ENCODE results near the gene GRB14. TPM values are rescaled to one million over a fixed set of nuclear protein-coding genes. Genes with fewer than 3 reads are reported as not detected.

The GRB14 gene
- 3.4 and 4.5 TPM in 2 replicates for total RNA-seq (ENCODE audit: low replicate concordance)

DNA sequence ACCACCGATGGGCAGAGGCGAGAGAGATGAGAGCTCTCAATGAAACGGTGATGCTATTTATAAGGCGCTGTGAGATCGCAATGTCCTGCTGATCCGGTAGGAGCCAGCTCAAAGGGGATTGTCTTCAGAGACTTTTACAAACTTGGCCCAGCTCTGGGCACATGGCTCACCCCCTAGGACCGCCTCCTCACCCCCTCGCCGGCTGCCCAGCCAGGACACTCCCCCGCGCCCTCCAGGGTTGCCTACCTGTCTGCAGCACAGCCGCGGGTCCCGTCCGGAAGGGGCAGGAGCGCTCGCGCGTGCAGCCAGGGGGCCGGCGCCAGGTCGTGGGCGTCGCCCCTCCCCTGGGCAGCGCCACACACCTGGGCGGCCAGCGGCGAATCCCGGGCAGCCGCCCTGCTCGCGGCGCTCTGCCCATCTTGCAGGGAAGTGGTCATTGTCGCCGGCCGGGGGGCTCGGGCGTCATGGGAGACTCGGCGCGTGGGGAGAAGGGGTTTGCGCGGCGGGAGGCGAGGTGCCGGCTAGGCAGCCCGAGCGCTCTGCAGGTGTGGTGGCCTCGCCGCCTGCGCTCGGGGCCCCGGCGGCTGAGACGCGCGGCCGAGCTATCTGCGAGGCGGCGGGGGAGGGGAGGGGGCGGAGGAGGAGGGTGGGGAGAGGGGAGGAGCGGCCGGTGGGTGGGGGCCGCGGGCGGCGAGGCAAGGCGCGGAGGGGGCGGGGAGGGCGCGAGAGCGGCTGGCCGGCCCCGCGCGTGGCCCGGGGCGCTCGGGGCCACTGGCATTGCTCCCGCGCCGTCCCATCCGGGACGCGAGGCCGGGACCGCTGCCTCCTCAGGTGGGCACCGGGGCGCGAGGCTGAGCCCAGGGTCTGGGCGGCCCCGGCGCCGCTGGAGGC, at the start of gene GRB14:
Gene GRB14, minus strand, starts transcription at position 610 of the 891 bp plus-strand sequence. Its CDS starts 173 bp downstream, at position 437.
- Histone ChIP-seq H3K4me2 (peak within 1 kb of the TSS; percentile 96), H3K4me1 (peaks cover 33% of the 10 kb centered on the region), H3K36me3 (no peaks in the 10 kb centered on the region), H3K4me3 (peak within 1 kb of the TSS; percentile 97), H3F3A (ENCODE audit: low read depth) (peaks cover 28% of the 10 kb centered on the region), H2AFZ (replicated peaks) (peak within 1 kb of the TSS; percentile 95), H4K20me1 (ENCODE audit: low read depth) (no peaks in the 10 kb centered on the region), H3K27ac (no peak within 1 kb of the TSS), H3K79me2 (ENCODE audit: low read depth) (no peaks in the 10 kb centered on the region), H3K9me3 (ENCODE audit: low read depth) (no peaks in the 10 kb centered on the region), H3K27me3 (no peaks in the 10 kb centered on the region), H3K9ac (no peak within 1 kb of the TSS)
- Mint-ChIP-seq H3K9me3 (no peaks in the 10 kb centered on the region), H3K27me3 (ENCODE audit: insufficient read depth, low read depth) (peaks cover 2% of the 10 kb centered on the region), H3K4me3 (peak within 1 kb of the TSS; percentile 94), H3K36me3 (no peaks in the 10 kb centered on the region), H3K4me1 (peaks cover 14% of the 10 kb centered on the region), H3K27ac (no peak within 1 kb of the TSS)
- no peak for TF ChIP-seq EZH2 (IDR thresholded peaks at IDR 0.05)
- TF ChIP-seq, protein P1, sequence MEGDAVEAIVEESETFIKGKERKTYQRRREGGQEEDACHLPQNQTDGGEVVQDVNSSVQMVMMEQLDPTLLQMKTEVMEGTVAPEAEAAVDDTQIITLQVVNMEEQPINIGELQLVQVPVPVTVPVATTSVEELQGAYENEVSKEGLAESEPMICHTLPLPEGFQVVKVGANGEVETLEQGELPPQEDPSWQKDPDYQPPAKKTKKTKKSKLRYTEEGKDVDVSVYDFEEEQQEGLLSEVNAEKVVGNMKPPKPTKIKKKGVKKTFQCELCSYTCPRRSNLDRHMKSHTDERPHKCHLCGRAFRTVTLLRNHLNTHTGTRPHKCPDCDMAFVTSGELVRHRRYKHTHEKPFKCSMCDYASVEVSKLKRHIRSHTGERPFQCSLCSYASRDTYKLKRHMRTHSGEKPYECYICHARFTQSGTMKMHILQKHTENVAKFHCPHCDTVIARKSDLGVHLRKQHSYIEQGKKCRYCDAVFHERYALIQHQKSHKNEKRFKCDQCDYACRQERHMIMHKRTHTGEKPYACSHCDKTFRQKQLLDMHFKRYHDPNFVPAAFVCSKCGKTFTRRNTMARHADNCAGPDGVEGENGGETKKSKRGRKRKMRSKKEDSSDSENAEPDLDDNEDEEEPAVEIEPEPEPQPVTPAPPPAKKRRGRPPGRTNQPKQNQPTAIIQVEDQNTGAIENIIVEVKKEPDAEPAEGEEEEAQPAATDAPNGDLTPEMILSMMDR (IDR thresholded peaks at IDR 0.05) = no peak
- TF ChIP-seq EZH2phosphoT487 (IDR thresholded peaks at IDR 0.05) = no peak
- DNase-seq (ENCODE audit: low spot score) = peak; percentile 72

DNA sequence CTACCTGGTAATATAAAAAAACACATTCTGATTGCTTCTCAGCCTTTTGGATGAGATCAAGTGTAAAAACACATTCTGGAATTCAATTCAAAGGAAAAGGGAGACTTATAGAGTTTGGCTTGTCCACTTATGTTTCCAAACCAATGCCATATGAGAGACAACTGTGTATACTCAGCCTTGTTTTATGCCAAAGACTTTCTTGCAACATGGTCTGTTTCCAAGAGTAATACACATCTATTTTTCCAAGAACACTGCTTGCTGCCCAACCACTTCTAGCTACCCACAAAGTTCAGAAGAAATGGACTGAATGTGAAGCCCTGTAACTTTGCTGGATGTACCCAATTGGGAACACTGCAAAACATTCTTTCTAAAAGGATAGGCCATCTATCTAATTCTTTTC, 48.0 kb upstream of the GRB14 start:
- H4K20me1 ChIP-seq (ENCODE audit: low read depth) = no peaks in the 10 kb centered on the region
- no peak overlapping the region for H3K9ac ChIP-seq
- H3K4me2 ChIP-seq = no peak overlapping the region
- no peaks in the 10 kb centered on the region for H3K9me3 ChIP-seq (ENCODE audit: low read depth)
- H3K4me3 Mint-ChIP-seq = no peak overlapping the region
- no peaks in the 10 kb centered on the region for H3K79me2 ChIP-seq (ENCODE audit: low read depth)
- H3K27me3 ChIP-seq = no peaks in the 10 kb centered on the region
- no peaks in the 10 kb centered on the region for H3K27me3 Mint-ChIP-seq (ENCODE audit: insufficient read depth, low read depth)
- no peak overlapping the region for H2AFZ ChIP-seq (replicated peaks)
- no peaks in the 10 kb centered on the region for H3K9me3 Mint-ChIP-seq
- no peaks in the 10 kb centered on the region for H3K4me1 ChIP-seq
- no peaks in the 10 kb centered on the region for H3K36me3 Mint-ChIP-seq
- H3K27ac Mint-ChIP-seq = no peak overlapping the region
- no peaks in the 10 kb centered on the region for H3K36me3 ChIP-seq
- DNase-seq (ENCODE audit: low spot score) = no peak
- TF ChIP-seq EZH2phosphoT487 (IDR thresholded peaks at IDR 0.05) (no peak), EZH2 (IDR thresholded peaks at IDR 0.05) (no peak)
- TF ChIP-seq, protein P1 (IDR thresholded peaks at IDR 0.05) = no peak
- H3K4me3 ChIP-seq = no peak overlapping the region
- no peak overlapping the region for H3K27ac ChIP-seq
- no peaks in the 10 kb centered on the region for H3F3A ChIP-seq (ENCODE audit: low read depth)
- H3K4me1 Mint-ChIP-seq = no peaks in the 10 kb centered on the region

DNA sequence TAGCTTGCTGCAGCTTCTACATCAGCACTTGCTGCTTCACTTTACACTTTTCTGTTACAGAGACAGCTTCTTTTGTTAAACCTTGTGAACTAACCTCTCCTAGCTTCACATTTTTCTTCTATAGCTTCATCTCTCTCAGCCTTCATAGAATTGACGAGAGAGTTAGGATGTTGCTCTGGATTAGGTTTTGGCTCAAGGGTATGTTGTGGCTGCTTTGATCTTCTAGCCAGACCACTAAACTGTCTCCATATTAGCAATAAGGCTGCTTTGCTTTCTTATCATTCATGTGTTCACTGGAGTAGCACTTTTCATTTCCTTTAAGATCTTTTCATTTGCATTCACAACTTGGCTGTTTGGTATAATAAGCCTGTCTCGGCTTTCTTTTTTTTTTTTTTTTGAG, 46.3 kb upstream of the GRB14 start:
- Mint-ChIP-seq H3K9me3 (no peaks in the 10 kb centered on the region), H3K4me3 (no peak overlapping the region), H3K4me1 (no peaks in the 10 kb centered on the region), H3K27ac (no peak overlapping the region), H3K27me3 (ENCODE audit: insufficient read depth, low read depth) (no peaks in the 10 kb centered on the region), H3K36me3 (no peaks in the 10 kb centered on the region)
- no peak for TF ChIP-seq EZH2 (IDR thresholded peaks at IDR 0.05)
- TF ChIP-seq EZH2phosphoT487 (IDR thresholded peaks at IDR 0.05) = no peak
- TF ChIP-seq, protein P1 (IDR thresholded peaks at IDR 0.05) = no peak
- no peak for DNase-seq (ENCODE audit: low spot score)
- Histone ChIP-seq H3K4me3 (no peak overlapping the region), H2AFZ (replicated peaks) (no peak overlapping the region), H3K9me3 (ENCODE audit: low read depth) (no peaks in the 10 kb centered on the region), H3K27ac (no peak overlapping the region), H3K27me3 (no peaks in the 10 kb centered on the region), H3K36me3 (no peaks in the 10 kb centered on the region), H3K4me1 (no peaks in the 10 kb centered on the region), H3K9ac (no peak overlapping the region), H3K79me2 (ENCODE audit: low read depth) (no peaks in the 10 kb centered on the region), H3K4me2 (no peak overlapping the region), H4K20me1 (ENCODE audit: low read depth) (no peaks in the 10 kb centered on the region), H3F3A (ENCODE audit: low read depth) (no peaks in the 10 kb centered on the region)
